Measurements from ENCODE around the gene KMT2C. TPM values are rescaled to one million over a fixed set of nuclear protein-coding genes. Genes with fewer than 3 reads are reported as not detected.

Gene KMT2C
- total RNA-seq, 1 donor from 2014 or later, result 18.0 TPM

GRCh38 chr7:152133804-152134203 is 302.0 kb downstream of the KMT2C start:
- TF ChIP-seq, protein P1, sequence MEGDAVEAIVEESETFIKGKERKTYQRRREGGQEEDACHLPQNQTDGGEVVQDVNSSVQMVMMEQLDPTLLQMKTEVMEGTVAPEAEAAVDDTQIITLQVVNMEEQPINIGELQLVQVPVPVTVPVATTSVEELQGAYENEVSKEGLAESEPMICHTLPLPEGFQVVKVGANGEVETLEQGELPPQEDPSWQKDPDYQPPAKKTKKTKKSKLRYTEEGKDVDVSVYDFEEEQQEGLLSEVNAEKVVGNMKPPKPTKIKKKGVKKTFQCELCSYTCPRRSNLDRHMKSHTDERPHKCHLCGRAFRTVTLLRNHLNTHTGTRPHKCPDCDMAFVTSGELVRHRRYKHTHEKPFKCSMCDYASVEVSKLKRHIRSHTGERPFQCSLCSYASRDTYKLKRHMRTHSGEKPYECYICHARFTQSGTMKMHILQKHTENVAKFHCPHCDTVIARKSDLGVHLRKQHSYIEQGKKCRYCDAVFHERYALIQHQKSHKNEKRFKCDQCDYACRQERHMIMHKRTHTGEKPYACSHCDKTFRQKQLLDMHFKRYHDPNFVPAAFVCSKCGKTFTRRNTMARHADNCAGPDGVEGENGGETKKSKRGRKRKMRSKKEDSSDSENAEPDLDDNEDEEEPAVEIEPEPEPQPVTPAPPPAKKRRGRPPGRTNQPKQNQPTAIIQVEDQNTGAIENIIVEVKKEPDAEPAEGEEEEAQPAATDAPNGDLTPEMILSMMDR (conservative IDR thresholded peaks at IDR 0.05; ENCODE audit: low read depth, low read length), result no peak
- no peak for DNase-seq (ENCODE audit: low read depth)
- H3K4me3 ChIP-seq (ENCODE audit: low read depth, low read length), result no peak overlapping the region

- TF ChIP-seq, protein P1 (conservative IDR thresholded peaks at IDR 0.05; ENCODE audit: low read depth, low read length), result no peak
- no peak for DNase-seq (ENCODE audit: low read depth)
- no peak overlapping the region for H3K4me3 ChIP-seq (ENCODE audit: low read depth, low read length)
These were observed 303.0 kb downstream of the KMT2C start for GRCh38 chr7:152132812-152133211.

DNA sequence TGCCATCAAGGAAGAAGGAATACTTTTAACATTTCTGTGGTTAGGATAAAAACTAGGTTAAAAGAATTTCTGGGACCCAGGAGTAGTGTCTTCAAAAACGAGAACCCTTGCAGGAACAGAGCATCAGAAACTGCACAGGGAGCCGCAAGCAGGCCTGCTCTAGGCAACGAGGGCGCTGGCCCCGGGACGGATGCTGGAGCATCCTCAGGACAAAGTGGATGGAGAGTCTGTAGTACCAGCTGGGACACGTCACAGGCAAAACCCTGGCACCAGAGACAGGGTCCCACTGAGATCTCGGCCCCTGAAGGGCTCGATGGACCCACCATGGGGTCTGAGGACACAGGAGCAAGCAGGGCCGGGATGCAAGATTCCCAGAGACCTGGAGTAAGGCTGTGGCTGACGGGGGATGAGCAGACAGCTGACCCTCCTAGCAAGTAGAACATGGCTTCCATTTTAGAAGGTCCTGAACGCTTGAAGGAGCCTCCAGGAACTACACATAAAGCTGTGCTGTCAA is 303.8 kb downstream of the KMT2C start:
- no peak overlapping the region for H3K4me3 ChIP-seq (ENCODE audit: low read depth, low read length)
- TF ChIP-seq, protein P1 (conservative IDR thresholded peaks at IDR 0.05; ENCODE audit: low read depth, low read length), result no peak
- DNase-seq (ENCODE audit: low read depth), result no peak

DNA sequence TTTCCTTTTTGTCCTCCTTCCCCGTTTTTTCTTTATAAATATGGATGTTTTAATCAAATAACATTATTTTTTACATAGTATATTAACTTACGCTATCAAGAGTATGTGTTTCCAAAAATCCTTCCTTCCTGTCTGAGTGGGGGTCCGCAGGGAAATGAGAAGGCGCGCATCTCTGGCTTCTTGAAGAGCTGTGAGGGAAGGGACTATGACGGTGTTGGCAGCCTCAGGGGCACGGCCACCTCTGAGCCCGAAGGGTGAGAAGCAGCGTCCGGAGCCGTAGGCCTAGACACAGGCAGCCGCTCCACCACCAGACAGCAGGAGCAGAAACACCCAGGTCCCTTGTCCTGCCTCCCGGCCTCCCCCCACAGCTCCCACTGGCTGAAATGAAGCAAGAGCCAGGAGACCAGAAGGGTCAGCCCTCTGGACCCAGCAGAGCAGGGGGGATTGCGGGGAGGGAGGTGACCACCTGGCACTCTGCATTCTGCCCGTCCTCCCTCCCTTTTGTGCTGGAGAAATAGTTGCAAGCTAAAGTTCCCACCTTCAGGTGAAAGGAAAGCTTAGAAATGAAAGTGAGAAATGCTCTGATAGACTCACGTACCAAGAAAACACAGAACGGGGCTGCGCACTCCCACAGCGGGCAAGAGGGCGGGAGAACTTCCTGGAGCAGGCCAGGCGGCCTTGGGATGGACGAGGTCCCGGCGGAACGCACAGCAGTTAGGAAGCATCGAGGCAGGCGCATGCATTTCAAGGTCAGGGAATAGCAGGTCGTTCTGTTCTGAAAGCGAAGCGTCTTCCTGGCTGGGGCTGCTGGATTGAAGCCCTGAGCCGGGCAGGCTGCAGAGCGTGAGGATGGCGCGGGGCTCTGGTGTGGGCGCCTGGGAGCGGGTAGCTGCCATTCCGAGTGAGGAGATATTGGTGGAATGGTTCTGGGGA is 304.9 kb downstream of the KMT2C start:
- TF ChIP-seq, protein P1 (conservative IDR thresholded peaks at IDR 0.05; ENCODE audit: low read depth, low read length), result no peak
- no peak overlapping the region for H3K4me3 ChIP-seq (ENCODE audit: low read depth, low read length)
- no peak for DNase-seq (ENCODE audit: low read depth)

DNA sequence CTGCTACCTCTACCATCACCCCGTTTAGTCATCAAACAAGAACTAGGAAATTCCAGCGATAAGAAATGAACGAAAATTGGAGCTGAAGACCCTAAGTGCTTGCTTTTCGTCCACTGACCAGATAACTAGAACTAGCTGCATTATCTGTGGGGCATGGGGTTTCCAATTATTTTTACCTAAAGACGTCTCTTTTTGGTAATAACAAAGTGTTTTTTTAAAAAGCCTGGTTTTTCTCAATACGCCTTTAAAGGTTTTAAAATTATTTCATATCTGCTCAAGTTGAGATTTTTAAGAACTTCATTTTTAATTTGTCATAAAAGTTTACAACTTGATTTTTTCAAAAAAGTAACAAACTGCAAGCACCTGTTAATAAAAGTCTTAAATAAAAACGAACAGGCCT is 306.1 kb downstream of the KMT2C start:
- H3K4me3 ChIP-seq (ENCODE audit: low read depth, low read length), result no peak overlapping the region
- DNase-seq (ENCODE audit: low read depth), result no peak
- TF ChIP-seq, protein P1 (conservative IDR thresholded peaks at IDR 0.05; ENCODE audit: low read depth, low read length), result no peak

DNA sequence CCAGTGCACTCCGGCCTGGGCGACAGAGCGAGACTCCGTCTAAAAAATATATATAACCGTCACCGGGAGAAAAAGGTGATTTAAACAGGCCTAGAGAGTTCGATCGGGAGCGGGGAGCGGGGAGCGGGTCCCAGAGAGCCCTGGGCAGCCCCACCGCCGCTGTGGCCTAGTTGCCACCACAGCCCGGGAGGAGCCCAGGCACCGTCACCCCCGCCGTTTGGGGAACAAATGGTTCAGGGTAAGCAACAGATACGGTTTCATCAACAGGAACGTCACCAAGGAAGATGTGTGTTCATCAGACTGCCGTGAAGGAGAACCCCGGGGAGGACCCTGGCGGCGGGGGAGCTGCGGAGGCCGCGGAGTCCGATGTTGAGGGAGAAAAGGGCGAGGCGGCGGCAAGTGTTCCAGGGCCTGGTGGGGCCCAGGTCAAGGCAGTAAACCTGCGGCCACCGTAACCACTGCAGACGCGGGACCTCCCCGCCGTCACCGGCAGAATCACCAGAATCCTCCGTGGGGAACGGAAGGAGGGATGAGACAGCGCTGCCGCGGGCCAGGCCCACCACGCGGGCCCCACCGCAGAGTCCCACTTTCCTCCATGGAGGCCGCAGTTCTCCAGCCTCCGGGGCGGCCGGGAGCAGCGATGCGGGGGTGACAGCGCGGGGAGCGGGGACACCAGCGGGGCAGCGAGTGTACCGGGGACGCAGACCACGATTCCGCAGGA is 306.9 kb downstream of the KMT2C start:
- TF ChIP-seq, protein P1 (conservative IDR thresholded peaks at IDR 0.05; ENCODE audit: low read depth, low read length), result no peak
- no peak overlapping the region for H3K4me3 ChIP-seq (ENCODE audit: low read depth, low read length)
- DNase-seq (ENCODE audit: low read depth), result no peak
